ENCODE data around the gene GALNTL6. TPM values are rescaled to one million over a fixed set of nuclear protein-coding genes. Genes with fewer than 3 reads are reported as not detected.

GALNTL6 gene
- total RNA-seq, 1 experiment from 2014 or later, result not detected

DNA sequence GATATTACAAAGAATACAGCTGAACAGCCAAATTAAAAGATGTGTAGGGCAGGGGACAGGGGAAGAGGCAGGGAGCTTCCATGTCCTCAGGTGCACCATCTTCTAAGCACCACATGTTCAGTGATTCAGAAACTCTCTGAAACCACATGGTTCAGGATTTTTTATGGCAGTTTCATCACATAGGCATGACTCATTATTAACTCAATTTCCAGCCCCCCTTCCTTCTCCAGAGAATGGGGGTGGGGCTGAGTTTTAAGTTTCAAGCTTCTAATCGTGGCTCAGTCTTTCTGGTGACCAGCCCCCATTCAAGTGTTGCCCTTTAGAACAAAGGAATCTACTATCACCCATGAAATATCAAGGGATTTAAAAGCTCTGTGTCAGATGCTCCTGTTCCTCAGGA, 1037.6 kb downstream of the GALNTL6 start:
- Histone ChIP-seq H2BK15ac (ENCODE audit: low read depth, low read length) (no peak overlapping the region), H2BK20ac (ENCODE audit: low read depth, low read length, poor library complexity, severe bottlenecking) (no peak overlapping the region), H4K8ac (replicated peaks; ENCODE audit: insufficient read length, low read depth, low read length) (no peak overlapping the region), H3K23me2 (ENCODE audit: insufficient read length, low read depth, low read length, poor library complexity, severe bottlenecking) (no peaks in the 10 kb centered on the region), H3K27ac (ENCODE audit: insufficient read length, low read depth, low read length) (no peak overlapping the region), H4K5ac (ENCODE audit: insufficient read length, low read depth, low read length) (no peak overlapping the region), H2AFZ (ENCODE audit: low read length) (no peak overlapping the region), H3K18ac (ENCODE audit: insufficient read length, low read depth, low read length) (no peak overlapping the region), H2BK120ac (ENCODE audit: low read depth, low read length, poor library complexity, severe bottlenecking) (no peak overlapping the region), H3K4me1 (ENCODE audit: insufficient read depth, low read length) (no peaks in the 10 kb centered on the region), H4K20me1 (ENCODE audit: control insufficient read depth, insufficient read depth, insufficient read length) (no peaks in the 10 kb centered on the region), H4K91ac (ENCODE audit: insufficient read length, low read depth, low read length) (no peak overlapping the region), H3K14ac (ENCODE audit: insufficient read depth, low read length) (no peak overlapping the region), H3K56ac (ENCODE audit: insufficient read length, low read depth, low read length) (no peak overlapping the region), H2BK5ac (ENCODE audit: insufficient read length, low read length) (no peak overlapping the region), H2AK5ac (ENCODE audit: insufficient read length, low read length) (no peak overlapping the region), H3K23ac (ENCODE audit: insufficient read length, low read depth, low read length) (no peak overlapping the region), H3K9me3 (ENCODE audit: control insufficient read depth, low read depth, low read length) (no peaks in the 10 kb centered on the region), H3K4me2 (ENCODE audit: insufficient read depth, insufficient read length, low read length) (no peak overlapping the region), H3K79me1 (ENCODE audit: insufficient read depth, low read depth, low read length, poor library complexity, severe bottlenecking) (no peaks in the 10 kb centered on the region), H3K27me3 (ENCODE audit: insufficient read depth, low read length) (no peaks in the 10 kb centered on the region), H3T11ph (ENCODE audit: low read length) (no peak overlapping the region), H2BK12ac (ENCODE audit: insufficient read length, low read depth, low read length) (no peak overlapping the region), H3K79me2 (ENCODE audit: insufficient read depth, low read length) (no peaks in the 10 kb centered on the region), H3K9ac (ENCODE audit: extremely low read depth, insufficient read length, low read length) (no peak overlapping the region), H3K4ac (ENCODE audit: low read depth, low read length) (no peak overlapping the region)
- TF ChIP-seq, protein P1, sequence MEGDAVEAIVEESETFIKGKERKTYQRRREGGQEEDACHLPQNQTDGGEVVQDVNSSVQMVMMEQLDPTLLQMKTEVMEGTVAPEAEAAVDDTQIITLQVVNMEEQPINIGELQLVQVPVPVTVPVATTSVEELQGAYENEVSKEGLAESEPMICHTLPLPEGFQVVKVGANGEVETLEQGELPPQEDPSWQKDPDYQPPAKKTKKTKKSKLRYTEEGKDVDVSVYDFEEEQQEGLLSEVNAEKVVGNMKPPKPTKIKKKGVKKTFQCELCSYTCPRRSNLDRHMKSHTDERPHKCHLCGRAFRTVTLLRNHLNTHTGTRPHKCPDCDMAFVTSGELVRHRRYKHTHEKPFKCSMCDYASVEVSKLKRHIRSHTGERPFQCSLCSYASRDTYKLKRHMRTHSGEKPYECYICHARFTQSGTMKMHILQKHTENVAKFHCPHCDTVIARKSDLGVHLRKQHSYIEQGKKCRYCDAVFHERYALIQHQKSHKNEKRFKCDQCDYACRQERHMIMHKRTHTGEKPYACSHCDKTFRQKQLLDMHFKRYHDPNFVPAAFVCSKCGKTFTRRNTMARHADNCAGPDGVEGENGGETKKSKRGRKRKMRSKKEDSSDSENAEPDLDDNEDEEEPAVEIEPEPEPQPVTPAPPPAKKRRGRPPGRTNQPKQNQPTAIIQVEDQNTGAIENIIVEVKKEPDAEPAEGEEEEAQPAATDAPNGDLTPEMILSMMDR (conservative IDR thresholded peaks at IDR 0.05), result no peak
- Mint-ChIP-seq H3K27me3 (ENCODE audit: low read depth) (no peaks in the 10 kb centered on the region), H3K27ac (no peak overlapping the region), H3K4me3 (no peak overlapping the region), H3K4me1 (no peaks in the 10 kb centered on the region), H3K9me3 (no peaks in the 10 kb centered on the region), H3K36me3 (ENCODE audit: insufficient read depth in 1 of 3, low read depth in 3 of 3) (no peaks in the 10 kb centered on the region)
- no CpG with 5 or more reads among the region's 1 CpG for WGBS (ENCODE audit: extremely low coverage, insufficient read length, low lambda C conversion rate)
- DNase-seq, result no peak
